GM23248 (cell line): ENCODE data around the gene ADM5. TPM values are rescaled to one million over a fixed set of nuclear protein-coding genes. Genes with fewer than 3 reads are reported as not detected.

Experiments used
- DNase-seq: peaks from one replicate; pipeline ENCODE4 v3.0.0-alpha.2; 2015
- H2AFZ ChIP-seq: fragments of 200-600 bp; sonication (generic); 2 replicates; pipeline ENCODE4 v1.6.1; 2016; ENCODE audit warnings: antibody characterized with exemption
- H3F3A ChIP-seq: fragments of 200-600 bp; sonication (generic); 2 replicates; pipeline ENCODE4 v1.6.1; 2016; ENCODE audit warnings: mild to moderate bottlenecking, antibody characterized with exemption, mixed run types; ENCODE audit not compliant: insufficient read depth
- H3K27ac ChIP-seq: fragments of 200-600 bp; sonication (generic); 2 replicates; pipeline ENCODE4 v1.5.1; 2016; ENCODE audit warnings: mild to moderate bottlenecking
- H3K27me3 ChIP-seq: fragments of 200-600 bp; sonication (generic); replicated peaks from 2 replicates; pipeline ENCODE4 v1.6.1; 2016; ENCODE audit warnings: mild to moderate bottlenecking; ENCODE audit not compliant: insufficient read depth
- H3K36me3 ChIP-seq: fragments of 200-600 bp; sonication (generic); 2 replicates; pipeline ENCODE4 v1.6.1; 2016; ENCODE audit warnings: low read depth, mild to moderate bottlenecking
- H3K4me1 ChIP-seq: fragments of 200-600 bp; sonication (generic); 2 replicates; pipeline ENCODE4 v1.6.1; 2016; ENCODE audit warnings: mild to moderate bottlenecking; ENCODE audit not compliant: insufficient read depth
- H3K4me2 ChIP-seq: fragments of 200-600 bp; sonication (generic); one replicate; pipeline ENCODE4 v1.6.1; 2016; ENCODE audit warnings: mild to moderate bottlenecking; ENCODE audit not compliant: unreplicated experiment
- H3K4me3 ChIP-seq: fragments of 200-600 bp; sonication (generic); 2 replicates; pipeline ENCODE4 v1.5.1; 2016; ENCODE audit warnings: mild to moderate bottlenecking
- H3K79me2 ChIP-seq: fragments of 200-600 bp; sonication (generic); 2 replicates; pipeline ENCODE4 v1.6.1; 2016; ENCODE audit warnings: mild to moderate bottlenecking; ENCODE audit not compliant: insufficient read depth
- H3K9ac ChIP-seq: fragments of 200-600 bp; sonication (generic); 2 replicates; pipeline ENCODE4 v1.6.1; 2016; ENCODE audit warnings: mild to moderate bottlenecking
- H3K9me2 ChIP-seq: fragments of 200-600 bp; sonication (generic); 2 replicates; pipeline ENCODE4 v1.6.1; 2016; ENCODE audit warnings: mixed run types, mild to moderate bottlenecking, moderate library complexity; ENCODE audit not compliant: insufficient read depth
- H3K9me3 ChIP-seq: fragments of 200-600 bp; sonication (generic); one replicate; pipeline ENCODE4 v1.6.1; 2017; ENCODE audit warnings: low read depth
- H4K20me1 ChIP-seq: fragments of 200-600 bp; sonication (generic); 2 replicates; pipeline ENCODE4 v1.6.0; 2016; ENCODE audit not compliant: insufficient read depth
- EZH2 ChIP-seq: fragments of 200-600 bp; sonication (generic); IDR thresholded peaks from 2 replicates; pipeline ENCODE4 v1.6.1; 2018; ENCODE audit warnings: antibody characterized with exemption, mild to moderate bottlenecking; ENCODE audit not compliant: insufficient read depth, poor library complexity, severe bottlenecking
- EZH2phosphoT487 ChIP-seq: fragments of 200-600 bp; sonication (generic); IDR thresholded peaks from 2 replicates; pipeline ENCODE4 v1.6.1; 2018; ENCODE audit warnings: antibody characterized with exemption, moderate library complexity, mild to moderate bottlenecking, low read depth; ENCODE audit not compliant: insufficient read depth
- WGBS, 2 experiments: methylation state at CpG; one replicate each; pipeline ENCODE4 v1.1.6; 2015 to 2017; ENCODE audit warnings: low lambda C conversion rate in 2 of 2, low coverage in 1 of 2; ENCODE audit errors: missing lambda C conversion rate in 2 of 2; 5-methylcytosine and 5-hydroxymethylcytosine counted together
- in situ Hi-C: fragments of 300-500 bp; cut with MboI; formaldehyde crosslinking; loops from 2 replicates; pipeline ENCODE4 v1.15.0; 2020
- polyA plus RNA-seq: library from polyadenylated mRNA; unstranded; fragments of >200 nt; fragmentation: Nextera tagmentation; extraction: Ambion mirVana; gene quantifications from 2 replicates; pipeline ENCODE4 v1.2.1, GENCODE V29; 2016
- total RNA-seq: library from RNA; depleted of rRNA; stranded (reverse); fragments of >200 nt; shearing (Covaris generic); gene quantifications from 2 replicates; pipeline ENCODE4 v1.2.3, GENCODE V29; 2014

Gene ADM5
- total and polyA plus RNA-seq, 2 experiments from 2014 or later: 0.10 TPM; not detected in 1

DNA sequence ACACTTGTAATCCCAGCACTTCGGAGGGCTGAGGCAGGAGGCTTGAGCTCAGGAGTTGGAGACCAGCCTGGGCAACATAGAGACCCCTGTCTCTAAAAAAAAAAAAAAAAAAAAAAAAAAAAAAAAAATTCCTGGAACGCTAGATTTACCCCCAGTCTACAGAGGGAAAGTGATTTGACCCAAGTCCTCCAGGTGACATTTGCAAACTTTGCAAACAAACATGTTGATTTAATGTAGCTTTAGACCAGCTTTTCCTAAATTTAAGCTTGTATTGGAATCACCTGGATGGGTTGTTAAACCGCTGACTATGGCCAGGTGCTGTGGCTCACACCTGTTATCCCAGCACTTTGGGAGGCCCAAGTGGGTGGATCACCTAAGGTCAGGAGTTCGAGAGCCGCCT is 10.0 kb downstream of the ADM5 start:
- no peaks in the 10 kb centered on the region for H3K9me2 ChIP-seq
- no peaks in the 10 kb centered on the region for H3F3A ChIP-seq
- H3K36me3 ChIP-seq: no peaks in the 10 kb centered on the region
- DNase-seq: no peak
- no peaks in the 10 kb centered on the region for H3K79me2 ChIP-seq
- no peak overlapping the region for H3K4me3 ChIP-seq
- in situ Hi-C loops: no loop called here
- no peaks in the 10 kb centered on the region for H3K27me3 ChIP-seq
- no peaks in the 10 kb centered on the region for H4K20me1 ChIP-seq
- no peak overlapping the region for H3K4me2 ChIP-seq
- H2AFZ ChIP-seq: no peak overlapping the region
- TF ChIP-seq EZH2phosphoT487 (no peak), EZH2 (no peak)
- H3K9me3 ChIP-seq: no peaks in the 10 kb centered on the region
- H3K4me1 ChIP-seq: no peaks in the 10 kb centered on the region
- 91 to 97% methylated on average over 5 of the region's 5 CpGs for WGBS, 2 experiments
- no peak overlapping the region for H3K27ac ChIP-seq
- no peak overlapping the region for H3K9ac ChIP-seq

GRCh38 chr19:49700563-49700962 is 11.2 kb downstream of the ADM5 start:
- no peak overlapping the region for H3K4me3 ChIP-seq
- H3K4me2 ChIP-seq: no peak overlapping the region
- DNase-seq: no peak
- H3K36me3 ChIP-seq: no peaks in the 10 kb centered on the region
- in situ Hi-C loops: no loop called here
- no peaks in the 10 kb centered on the region for H3K27me3 ChIP-seq
- no peak overlapping the region for H3K27ac ChIP-seq
- H3K9me3 ChIP-seq: no peaks in the 10 kb centered on the region
- no peaks in the 10 kb centered on the region for H3F3A ChIP-seq
- no peak overlapping the region for H2AFZ ChIP-seq
- H3K9ac ChIP-seq: no peak overlapping the region
- H3K9me2 ChIP-seq: no peaks in the 10 kb centered on the region
- 61 to 66% methylated on average over 11 of the region's 11 CpGs for WGBS, 2 experiments
- no peak for TF ChIP-seq EZH2
- no peaks in the 10 kb centered on the region for H3K79me2 ChIP-seq
- H3K4me1 ChIP-seq: no peaks in the 10 kb centered on the region
- no peaks in the 10 kb centered on the region for H4K20me1 ChIP-seq

DNA sequence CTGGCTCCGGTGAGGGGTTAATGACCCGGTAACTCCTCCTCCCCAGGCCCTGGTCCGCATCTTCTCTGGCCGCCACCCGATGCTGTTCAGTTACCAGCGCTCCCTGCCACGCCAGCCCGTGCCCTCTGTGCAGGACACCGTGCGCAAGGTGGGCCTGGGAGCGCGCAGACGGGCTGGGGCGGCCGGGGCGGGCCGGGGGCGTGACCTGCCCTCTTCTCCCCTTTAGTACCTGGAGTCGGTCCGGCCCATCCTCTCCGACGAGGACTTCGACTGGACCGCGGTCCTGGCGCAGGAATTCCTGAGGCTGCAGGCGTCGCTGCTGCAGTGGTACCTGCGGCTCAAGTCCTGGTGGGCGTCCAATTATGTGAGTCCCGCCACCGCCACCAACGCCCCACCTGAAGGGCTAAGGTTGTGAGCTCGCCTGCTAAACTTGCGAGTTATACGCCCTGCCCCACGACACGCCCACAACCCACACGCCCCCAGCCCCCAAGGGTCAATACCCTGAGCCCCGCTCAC is 11.9 kb downstream of the ADM5 start:
- no peak for DNase-seq

DNA sequence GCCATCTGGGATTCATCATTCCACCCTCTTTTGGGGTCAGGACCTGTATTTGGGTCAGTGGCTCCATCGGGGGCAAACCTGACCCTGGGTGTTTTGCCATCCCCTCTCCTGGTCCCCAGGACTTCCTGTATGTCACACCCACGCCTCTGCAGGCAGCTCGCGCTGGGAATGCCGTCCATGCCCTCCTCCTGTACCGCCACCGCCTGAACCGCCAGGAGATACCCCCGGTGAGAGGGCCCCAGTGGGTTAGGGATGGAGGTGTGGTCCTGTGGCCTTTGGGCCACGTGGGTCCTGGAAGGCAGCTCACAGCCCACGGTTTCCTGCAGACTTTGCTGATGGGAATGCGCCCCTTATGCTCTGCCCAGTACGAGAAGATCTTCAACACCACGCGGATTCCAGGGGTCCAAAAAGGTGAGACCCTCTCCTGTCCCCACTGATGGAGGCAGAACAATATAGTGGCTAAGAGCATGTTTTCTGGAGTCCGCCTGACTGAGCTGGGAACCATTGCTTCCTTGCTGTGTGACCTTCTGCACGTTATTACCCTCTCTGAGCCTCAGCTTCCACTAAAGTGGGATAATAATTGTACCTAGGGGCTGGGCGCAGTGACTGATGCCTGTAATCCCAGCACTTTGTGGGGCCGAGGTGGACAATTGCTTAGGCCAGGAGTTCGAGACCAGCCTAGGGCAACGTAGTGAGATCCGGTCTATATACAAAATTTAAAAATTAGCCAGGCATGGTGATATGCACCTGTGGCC is 15.7 kb downstream of the ADM5 start:
- H2AFZ ChIP-seq: no peak overlapping the region
- WGBS, 2 experiments: 89 to 90% methylated on average over 20 to 22 of the region's 22 CpGs
- TF ChIP-seq EZH2 (no peak), EZH2phosphoT487 (no peak)

More for the DNA sequence above, 11.9 kb downstream of the ADM5 start:
- 73 to 80% methylated on average over 6 to 40 of the region's 40 CpGs for WGBS, 2 experiments
- TF ChIP-seq EZH2 (no peak), EZH2phosphoT487 (no peak)
- Histone ChIP-seq H3K4me3 (no peak overlapping the region), H3K9me2 (no peaks in the 10 kb centered on the region), H4K20me1 (no peaks in the 10 kb centered on the region), H3K4me1 (no peaks in the 10 kb centered on the region), H2AFZ (no peak overlapping the region), H3K4me2 (no peak overlapping the region), H3K79me2 (no peaks in the 10 kb centered on the region), H3K27me3 (no peaks in the 10 kb centered on the region), H3K36me3 (no peaks in the 10 kb centered on the region), H3K9me3 (no peaks in the 10 kb centered on the region), H3K9ac (no peak overlapping the region), H3K27ac (no peak overlapping the region), H3F3A (no peaks in the 10 kb centered on the region)
- in situ Hi-C loops: no loop called here

More for the DNA sequence above, 15.7 kb downstream of the ADM5 start:
- Histone ChIP-seq H3K27ac (no peak overlapping the region), H3K9ac (no peak overlapping the region), H3K4me1 (no peaks in the 10 kb centered on the region), H3K9me2 (no peaks in the 10 kb centered on the region), H3F3A (no peaks in the 10 kb centered on the region), H3K79me2 (no peaks in the 10 kb centered on the region), H3K9me3 (no peaks in the 10 kb centered on the region), H3K4me3 (no peak overlapping the region), H3K36me3 (no peaks in the 10 kb centered on the region), H4K20me1 (no peaks in the 10 kb centered on the region), H3K27me3 (no peaks in the 10 kb centered on the region), H3K4me2 (no peak overlapping the region)
- no peak for DNase-seq
- in situ Hi-C loops: no loop called here
